ENCODE measurements around the gene RRP15.

DNA sequence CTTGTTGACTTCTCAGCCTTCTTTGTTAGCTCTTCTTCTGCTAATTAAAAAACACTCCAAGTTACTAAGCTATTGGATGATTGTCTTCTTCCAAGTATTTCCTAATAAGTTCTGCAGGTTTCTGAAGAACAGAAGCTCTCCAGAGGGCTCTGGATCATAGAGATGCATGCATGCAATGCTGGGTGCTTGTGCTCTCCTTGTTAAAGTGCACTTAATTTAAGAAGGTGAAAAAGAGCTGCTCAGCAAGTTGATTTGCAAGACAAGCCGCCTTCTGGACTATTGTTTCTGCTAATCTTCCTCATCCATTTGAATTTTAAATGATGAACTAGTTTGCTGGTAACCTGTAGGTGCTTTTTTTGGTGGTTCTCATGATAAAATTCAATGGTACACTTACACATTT lies 16.1 kb downstream of the RRP15 start:
- TF ChIP-seq CTCF (IDR thresholded peaks at IDR 0.05), result no peak
- no peak for TF ChIP-seq POLR2A (IDR thresholded peaks at IDR 0.05)
